ENCODE measurements around the gene CFAP299.
"Not testable (repeated sequence)": the region's sequence is repeated elsewhere in the genome, so short reads cannot be mapped to it uniquely, and the experiment has no call there.

Gene CFAP299

GRCh38 chr4:80393246-80393969 lies 57.9 kb downstream of the CFAP299 start:
- DNase-seq = peak in 2 of 3 donors; percentile 3 to 10

GRCh38 chr4:80393970-80394250 lies 58.4 kb downstream of the CFAP299 start:
- DNase-seq = no peak

- DNase-seq = no peak
These were observed 71.7 kb downstream of the CFAP299 start for GRCh38 chr4:80407246-80407645.

GRCh38 chr4:80409809-80410208 lies 74.3 kb downstream of the CFAP299 start:
- DNase-seq = no peak

- DNase-seq = no peak
These were observed 76.8 kb downstream of the CFAP299 start for GRCh38 chr4:80412322-80412721.

GRCh38 chr4:80413086-80413485 lies 77.6 kb downstream of the CFAP299 start:
- no peak for DNase-seq

GRCh38 chr4:80417019-80417418 lies 81.5 kb downstream of the CFAP299 start:
- no peak for DNase-seq

GRCh38 chr4:80419946-80420345 lies 84.4 kb downstream of the CFAP299 start:
- no peak for DNase-seq

- DNase-seq = no peak
These were observed 85.1 kb downstream of the CFAP299 start for GRCh38 chr4:80420638-80421037.

GRCh38 chr4:80422727-80423404 lies 87.3 kb downstream of the CFAP299 start:
- DNase-seq = no peak

- DNase-seq = no peak
These were observed 88.2 kb downstream of the CFAP299 start for GRCh38 chr4:80423553-80424224.

- no peak for DNase-seq
These were observed 88.7 kb downstream of the CFAP299 start for GRCh38 chr4:80424225-80424581.

- no peak for DNase-seq
These were observed 89.9 kb downstream of the CFAP299 start for GRCh38 chr4:80425124-80426100.

- DNase-seq = no peak
These were observed 95.9 kb downstream of the CFAP299 start for GRCh38 chr4:80431203-80431965.

GRCh38 chr4:80434238-80434637 lies 98.7 kb downstream of the CFAP299 start:
- DNase-seq = no peak

GRCh38 chr4:80438016-80438415 lies 102.5 kb downstream of the CFAP299 start:
- DNase-seq = no peak

GRCh38 chr4:80439294-80440061 lies 103.9 kb downstream of the CFAP299 start:
- not testable (repeated sequence) for DNase-seq

- DNase-seq = no peak
These were observed 110.7 kb downstream of the CFAP299 start for GRCh38 chr4:80446248-80446647.

- no peak for DNase-seq
These were observed 111.1 kb downstream of the CFAP299 start for GRCh38 chr4:80446664-80447063.

GRCh38 chr4:80447493-80447892 lies 112.0 kb downstream of the CFAP299 start:
- no peak for DNase-seq

- no peak for DNase-seq
These were observed 112.5 kb downstream of the CFAP299 start for GRCh38 chr4:80448056-80448455.

Data from suppressor macrophage treated with lipopolysaccharide for 1 hour (primary cell).